Islet precursor cell (in vitro differentiated cells): ENCODE results near the gene CCDC187.

Experiments
- DNase-seq: peaks from one replicate; pipeline ENCODE4 v3.0.0-alpha.2; 2018

The CCDC187 gene

GRCh38 chr9:136339173-136339957, 35.5 kb upstream of the CCDC187 start:
- DNase-seq = peak; percentile 86

DNA sequence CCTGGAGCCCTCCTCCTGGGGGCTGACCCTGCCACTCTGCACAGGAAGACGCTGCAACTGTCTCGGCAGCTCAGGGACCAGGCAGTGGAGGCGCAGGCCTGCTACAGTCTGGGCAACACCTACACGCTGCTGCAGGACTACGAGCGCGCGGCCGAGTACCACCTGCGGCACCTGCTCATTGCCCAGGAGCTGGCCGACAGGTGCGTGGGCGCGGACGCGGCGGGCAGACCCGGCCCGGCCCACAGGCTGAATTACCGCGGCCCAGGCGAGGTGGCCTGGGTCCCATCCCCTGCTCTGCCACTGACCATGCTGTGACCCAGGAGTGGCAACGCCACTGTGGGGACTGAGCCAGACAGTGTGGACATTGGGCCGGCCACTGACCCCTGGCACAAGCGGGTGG, 34.6 kb upstream of the CCDC187 start:
- no peak for DNase-seq

GRCh38 chr9:136337416-136338395, 33.8 kb upstream of the CCDC187 start:
- DNase-seq = no peak

- no peak for DNase-seq
Observed at GRCh38 chr9:136336881-136337280, 33.0 kb upstream of the CCDC187 start.

DNA sequence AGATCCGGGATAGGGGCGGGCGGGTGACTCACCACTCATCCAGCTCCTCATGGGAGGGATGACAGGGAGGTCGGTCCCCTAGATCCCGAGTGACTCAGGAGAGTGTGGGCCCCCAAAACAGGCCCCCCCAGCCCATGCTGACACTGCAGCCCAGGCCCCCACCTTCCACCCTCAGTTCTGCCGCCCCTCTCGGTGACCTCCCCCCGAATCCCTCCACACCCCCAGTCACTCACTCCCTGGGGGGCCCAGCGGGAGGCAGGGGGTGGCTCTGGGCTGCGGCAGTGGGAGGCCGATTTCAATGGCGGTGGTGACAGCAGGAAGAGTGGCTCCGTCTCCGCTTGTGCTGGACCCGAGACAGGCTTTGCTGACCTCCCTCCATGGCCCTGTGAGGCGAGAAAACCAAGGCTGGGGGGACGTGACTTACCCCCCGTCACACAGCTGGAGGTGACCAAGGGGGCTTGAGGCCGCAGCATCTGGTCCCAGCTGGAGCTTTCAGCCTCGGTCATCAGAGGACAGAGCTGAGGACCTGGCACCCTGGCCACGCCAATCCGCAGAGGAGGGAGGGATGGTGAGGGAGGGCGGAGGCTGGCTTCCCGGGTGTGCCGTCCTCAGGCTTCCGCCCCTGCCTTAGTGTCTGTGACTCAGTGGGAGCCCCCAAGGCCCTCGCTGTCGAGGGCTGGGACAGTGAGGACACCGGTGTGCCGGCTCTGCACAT, 32.4 kb upstream of the CCDC187 start:
- DNase-seq = no peak

DNA sequence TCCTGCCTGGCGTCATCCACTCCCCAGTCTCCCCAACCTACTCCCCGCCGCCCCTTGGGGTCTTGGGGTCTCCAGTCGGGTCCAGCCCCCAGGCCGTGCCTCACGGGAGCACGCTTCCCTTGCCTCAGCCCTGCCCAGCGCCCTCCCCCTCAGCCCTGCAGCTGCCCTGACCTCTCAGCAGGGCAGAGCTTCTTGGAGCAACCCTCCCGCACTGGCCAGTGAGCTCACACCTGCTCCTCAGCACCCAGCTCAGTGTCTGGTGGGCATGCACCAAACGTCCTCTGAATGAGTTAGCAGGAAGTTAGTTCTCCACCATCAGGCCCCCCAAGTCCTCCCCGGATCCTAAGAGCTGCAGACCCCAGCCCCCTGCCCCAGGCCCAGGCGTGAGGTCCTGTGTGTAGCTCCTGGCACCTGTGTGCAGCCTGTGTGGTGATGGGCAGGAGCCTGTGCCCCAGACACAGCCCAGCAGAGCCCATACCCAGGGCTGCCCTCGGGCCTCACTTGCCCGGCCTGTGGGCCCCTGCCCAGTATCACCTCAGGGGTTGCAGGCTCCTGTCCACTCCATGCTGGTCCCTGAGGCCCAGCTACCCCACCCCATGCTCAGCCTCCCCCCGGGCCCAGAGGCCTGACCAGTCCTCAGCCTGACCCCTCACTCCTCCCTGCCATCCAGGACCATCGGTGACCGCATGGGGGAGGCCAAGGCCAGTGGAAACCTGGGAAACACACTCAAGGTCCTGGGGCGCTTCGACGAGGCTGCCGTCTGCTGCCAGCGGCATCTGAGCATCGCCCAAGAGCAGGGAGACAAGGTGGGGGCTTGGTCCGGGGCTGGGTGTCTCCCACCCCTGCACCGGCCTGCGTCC, 31.6 kb upstream of the CCDC187 start:
- no peak for DNase-seq

DNA sequence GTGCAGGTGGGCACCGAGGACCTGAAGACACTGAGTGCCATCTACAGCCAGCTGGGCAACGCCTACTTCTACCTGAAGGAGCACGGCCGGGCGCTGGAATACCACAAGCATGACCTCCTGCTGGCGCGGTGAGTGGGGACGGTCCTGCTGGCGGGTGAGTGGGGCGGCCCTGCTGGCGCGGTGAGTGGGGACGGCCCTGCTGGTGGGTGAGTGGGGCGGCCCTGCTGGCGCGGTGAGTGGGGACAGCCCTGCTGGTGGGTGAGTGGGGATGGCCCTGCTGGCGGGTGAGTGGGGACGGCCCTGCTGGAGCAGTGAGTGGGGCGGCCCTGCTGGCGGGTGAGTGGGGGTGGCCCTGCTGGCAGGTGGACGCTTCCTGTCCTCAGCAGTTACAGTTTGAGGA, 30.6 kb upstream of the CCDC187 start:
- DNase-seq = no peak

GRCh38 chr9:136333486-136333885, 29.6 kb upstream of the CCDC187 start:
- no peak for DNase-seq

DNA sequence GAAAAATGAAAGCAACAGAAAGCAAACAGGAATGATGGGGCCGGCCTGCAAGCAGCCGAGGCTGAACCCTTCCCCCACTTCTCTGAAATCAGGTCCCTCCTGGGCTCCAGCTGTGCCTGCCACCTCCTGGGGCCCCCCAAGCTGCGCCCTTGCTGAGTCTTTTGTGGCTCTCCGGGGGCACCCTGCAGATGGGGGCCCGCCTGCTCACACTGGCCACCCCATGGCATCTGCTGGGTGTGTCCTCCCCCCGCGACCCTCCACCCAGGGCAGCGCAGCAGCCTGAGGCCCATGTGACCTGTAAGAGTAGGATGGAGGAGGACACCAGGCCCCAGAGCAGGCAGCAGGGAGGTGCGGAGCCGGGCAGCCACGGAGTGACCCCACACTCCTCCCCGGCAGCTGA, 29.2 kb upstream of the CCDC187 start:
- no peak for DNase-seq

DNA sequence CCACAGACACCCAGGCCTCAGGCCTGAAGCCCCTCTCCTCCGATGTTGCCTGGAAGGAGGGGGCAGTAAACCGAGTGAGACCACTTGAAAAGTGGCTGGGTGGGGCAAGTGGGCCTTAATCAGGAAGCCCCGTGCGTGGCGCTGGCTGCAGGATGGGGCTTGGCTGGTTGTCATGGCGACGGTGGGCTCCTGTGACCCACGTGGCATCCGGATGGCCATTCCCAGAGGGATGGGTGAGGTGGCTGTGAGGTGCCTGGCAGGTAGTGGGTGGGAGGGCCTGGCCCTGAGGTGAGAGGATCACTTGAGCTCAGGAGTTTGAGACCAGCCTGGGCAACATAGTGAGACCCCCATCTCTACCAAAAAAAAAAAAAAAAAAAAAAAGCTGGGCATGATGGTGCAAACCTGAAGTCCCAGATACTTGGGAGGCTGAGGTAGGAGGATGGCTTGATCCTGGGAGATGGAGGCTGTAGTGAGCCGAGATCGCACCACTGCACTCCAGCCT, 28.6 kb upstream of the CCDC187 start:
- no peak for DNase-seq

DNA sequence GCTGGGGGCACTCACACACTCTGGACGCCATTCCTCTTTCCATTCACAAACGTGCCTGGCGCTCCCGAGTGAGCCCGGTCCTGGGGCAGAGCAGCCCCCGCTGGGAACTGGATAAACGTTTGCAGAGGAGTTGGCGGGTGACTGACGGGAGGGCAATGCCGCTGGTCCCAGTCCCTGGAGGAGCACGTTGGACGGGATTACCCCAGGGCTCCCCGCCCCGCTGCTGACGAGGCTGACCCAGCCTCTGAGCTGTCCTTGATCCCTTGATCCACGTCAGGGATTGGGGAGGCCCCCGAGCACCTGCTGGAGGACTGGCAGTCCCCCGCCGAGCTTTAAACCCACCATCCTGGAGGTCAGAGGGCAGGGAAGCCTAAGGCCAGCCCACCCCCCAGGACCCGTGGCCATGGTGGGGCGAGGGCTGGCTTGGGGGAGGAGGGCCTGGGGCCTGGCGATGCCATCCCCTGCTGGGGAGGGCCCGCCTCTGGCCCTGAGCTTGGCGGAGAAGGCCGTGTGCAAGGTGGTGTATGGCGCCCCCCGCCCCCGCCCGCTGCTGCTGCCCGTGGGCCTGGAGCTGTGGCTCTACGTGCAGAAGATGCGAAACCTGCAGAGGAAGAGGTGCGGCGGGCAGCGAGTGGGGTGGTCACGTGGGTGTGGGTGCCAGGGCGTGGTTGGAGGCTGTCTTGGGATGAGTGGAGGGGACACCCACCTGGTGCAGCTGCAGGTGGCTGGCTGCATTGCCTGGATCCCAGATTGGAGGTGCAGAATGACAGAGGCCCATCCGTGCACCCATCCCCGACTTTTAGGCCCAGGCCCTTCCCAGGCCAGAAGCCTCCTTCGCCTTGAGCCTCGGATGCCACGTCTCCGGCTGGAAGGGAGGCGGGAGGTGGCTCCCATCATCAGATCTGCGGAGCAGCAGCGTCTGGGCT, 27.9 kb upstream of the CCDC187 start:
- DNase-seq = no peak

GRCh38 chr9:136331030-136331429, 27.1 kb upstream of the CCDC187 start:
- DNase-seq = no peak

DNA sequence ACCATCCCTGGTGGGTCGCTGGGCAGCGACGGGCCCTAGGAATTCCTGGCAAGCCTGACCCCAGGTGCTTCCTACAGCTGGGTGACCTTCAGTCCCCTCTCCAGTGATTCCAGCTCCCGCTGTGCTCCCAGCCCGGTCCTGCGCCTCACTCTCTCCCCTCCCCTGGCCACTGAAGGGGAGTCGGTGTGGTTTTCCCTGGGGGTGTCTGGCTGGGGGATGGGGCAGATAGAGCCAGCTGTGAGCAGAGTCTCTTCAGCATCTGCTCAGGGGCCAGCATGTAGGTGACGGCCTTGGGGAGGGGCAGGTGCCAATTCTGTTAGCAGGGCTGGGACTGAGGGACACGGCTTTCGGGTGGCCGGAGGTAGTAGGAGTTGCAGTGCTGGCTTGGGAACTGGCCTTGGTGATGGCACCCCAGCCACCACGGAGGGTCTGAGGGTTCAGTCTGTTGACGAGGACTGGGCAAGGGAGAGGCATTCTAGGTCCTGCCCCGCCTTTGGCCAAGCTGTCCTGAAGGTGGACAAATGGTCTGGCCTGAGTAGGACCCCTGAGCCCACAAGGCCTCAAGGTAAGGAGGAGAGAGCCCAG, 26.6 kb upstream of the CCDC187 start:
- no peak for DNase-seq

- DNase-seq = no peak
Observed at GRCh38 chr9:136329636-136330405, 25.9 kb upstream of the CCDC187 start.

GRCh38 chr9:136329211-136329627, 25.3 kb upstream of the CCDC187 start:
- DNase-seq = no peak

DNA sequence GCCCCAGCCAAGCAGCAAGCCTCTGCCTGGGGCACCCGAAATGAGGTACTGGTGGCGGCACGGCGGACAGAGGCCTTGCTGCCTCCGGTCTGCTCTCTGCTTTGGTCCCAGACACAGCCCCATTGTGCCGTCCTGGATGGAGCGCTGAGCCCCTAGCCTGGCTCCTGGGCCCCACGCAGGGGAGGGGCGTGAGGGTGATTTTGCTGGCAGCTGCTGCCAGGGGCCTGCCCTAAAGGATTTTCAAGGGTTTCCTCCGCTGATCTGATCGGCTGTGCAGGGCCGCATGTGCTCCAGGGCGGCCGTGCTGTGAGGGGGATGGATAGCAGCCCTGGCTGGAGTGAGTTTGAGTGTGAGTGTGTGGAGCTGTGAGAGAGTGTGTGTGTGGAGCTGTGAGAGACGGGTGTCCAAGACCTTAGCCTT, 24.7 kb upstream of the CCDC187 start:
- DNase-seq = no peak

DNA sequence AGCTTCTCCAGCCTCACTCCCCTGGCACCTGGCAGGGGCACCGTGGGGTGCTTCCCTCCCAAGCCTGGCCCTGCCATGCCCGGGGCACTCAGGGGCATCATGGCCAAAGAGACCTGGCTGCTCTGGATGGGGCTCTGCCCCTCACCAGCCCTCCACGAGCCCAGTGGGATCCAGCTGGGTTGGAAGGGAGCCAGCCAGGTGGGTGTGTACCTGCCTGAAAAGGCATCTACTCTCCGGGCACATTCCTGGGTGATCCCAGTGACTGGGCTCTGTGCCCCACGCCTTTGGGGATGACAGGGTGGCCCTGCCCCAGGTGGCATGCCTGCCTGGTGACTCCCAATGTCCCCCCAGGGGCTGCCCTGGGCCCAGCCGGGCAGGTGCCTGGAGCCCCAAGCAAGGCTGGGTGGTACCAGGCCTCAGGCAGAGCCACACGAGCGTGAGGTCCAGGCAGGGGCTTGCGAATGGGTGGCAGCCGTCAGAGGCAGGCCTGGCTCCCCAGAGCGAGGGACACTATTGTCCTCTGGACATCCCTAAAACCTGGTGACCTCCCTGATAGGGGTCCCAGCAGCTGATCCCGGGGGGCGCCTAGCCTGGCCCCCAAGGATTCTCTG, 24.2 kb upstream of the CCDC187 start:
- DNase-seq = no peak

DNA sequence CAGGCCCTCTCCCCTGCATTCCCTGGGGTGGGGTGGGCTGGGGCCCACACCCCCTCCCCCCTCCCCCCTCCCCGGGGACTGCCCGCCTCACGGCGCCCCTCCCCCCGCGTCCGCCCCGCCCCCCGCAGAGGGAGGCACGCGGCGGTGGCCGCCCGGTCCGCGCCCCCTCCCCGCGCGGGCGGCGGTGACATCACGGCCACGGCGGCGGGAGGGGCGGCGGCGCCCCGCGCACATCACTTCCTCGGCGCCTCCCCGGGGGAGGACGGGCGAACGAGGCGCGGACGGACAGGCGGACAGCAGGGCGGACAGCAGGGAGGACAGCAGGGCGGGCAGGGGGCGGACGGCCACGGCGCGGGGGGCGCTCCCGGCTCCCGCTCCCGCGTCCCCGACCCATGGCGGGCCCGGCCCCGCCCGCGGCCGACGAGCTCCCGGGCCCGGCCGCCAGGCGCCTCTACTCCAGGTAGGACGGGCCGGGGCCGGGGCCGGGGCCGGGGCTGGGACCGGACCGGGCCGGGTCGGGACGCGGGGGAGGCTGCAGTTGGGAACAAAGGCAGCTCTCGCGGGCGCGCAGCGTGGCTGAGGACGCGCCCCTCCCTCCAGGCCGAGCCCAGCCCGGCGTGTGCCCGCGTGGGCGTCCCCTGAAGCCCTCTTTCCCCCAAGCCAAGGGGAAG, 23.5 kb upstream of the CCDC187 start, which contains the start of gene GPSM1:
TSS of gene GPSM1 (plus strand) at position 236 of the 671 bp plus-strand sequence. CDS start at position 393, 157 bp downstream.
- no peak for DNase-seq
